ENCODE results near the gene TTC23.

Gene TTC23

DNA sequence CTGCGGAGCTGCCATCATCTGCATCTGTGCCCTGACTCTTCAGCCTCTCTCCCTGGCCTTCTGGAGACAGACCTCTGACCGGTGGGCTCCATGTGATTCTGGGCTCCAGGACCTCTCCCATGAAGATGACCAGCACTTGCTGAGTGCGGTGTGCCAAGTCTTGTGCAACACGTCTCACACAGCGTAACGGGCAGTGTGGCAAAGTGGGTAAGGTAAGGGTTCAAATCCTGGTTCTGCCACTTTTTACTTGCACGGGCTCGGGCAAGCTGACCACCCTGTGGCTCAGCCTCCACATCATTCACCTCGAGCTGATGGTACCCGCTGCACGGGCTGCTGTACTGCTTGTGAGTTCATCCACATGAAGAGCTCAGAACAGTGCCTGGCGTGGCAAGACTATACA is 151.0 kb downstream of the TTC23 start:
- no peak for DNase-seq (ENCODE audit: low read depth)
- TF ChIP-seq, protein P1, sequence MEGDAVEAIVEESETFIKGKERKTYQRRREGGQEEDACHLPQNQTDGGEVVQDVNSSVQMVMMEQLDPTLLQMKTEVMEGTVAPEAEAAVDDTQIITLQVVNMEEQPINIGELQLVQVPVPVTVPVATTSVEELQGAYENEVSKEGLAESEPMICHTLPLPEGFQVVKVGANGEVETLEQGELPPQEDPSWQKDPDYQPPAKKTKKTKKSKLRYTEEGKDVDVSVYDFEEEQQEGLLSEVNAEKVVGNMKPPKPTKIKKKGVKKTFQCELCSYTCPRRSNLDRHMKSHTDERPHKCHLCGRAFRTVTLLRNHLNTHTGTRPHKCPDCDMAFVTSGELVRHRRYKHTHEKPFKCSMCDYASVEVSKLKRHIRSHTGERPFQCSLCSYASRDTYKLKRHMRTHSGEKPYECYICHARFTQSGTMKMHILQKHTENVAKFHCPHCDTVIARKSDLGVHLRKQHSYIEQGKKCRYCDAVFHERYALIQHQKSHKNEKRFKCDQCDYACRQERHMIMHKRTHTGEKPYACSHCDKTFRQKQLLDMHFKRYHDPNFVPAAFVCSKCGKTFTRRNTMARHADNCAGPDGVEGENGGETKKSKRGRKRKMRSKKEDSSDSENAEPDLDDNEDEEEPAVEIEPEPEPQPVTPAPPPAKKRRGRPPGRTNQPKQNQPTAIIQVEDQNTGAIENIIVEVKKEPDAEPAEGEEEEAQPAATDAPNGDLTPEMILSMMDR (IDR thresholded peaks at IDR 0.05; ENCODE audit: insufficient read depth, low read depth, low read length, missing control alignments), result no peak
- no peak overlapping the region for H3K4me3 ChIP-seq (ENCODE audit: low read depth, low read length)

DNA sequence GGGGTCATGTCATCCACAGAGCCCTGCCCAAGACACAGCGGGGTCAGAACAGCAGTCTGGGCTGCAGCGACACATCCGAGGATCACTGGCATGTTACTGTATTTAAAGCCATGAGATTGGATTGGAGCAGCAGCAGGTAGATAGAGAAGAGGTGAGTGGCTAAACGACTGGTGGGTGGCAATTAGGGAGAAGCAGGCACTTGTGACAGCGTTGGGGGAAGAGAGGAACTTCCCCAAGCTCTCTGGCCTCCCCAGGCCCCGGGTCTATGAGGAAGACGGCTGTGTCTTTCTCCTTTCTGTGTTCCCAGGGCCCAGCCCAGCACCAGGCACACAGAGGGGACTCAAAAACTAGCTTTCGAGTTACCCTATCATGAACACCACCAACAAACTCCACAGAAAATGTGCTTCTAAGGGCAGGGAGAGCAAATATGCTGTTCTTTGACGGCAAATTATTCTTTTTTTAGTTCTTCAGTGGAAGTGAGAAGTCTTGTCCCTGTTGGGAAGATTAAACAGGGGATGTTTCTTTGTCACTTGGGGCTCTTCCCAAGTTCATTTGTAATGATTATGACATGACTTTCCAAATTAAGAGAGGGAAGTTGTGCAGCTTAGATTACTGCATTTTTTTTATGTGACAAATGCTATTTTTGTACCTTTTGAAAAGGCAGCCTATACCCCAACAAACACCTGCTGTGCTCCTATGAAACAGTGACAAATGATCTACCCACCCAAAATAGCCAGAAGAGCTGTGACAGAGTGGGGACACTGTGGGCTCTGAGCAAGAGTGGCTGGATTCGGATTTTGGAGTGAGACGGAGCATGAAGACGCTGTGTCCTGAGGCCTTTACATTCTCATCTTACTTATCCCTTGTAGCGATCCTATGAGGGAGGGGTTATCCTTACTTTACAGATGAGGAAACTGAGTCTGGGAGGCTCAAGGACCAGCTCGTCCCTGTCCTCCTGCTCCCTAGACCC is 151.7 kb downstream of the TTC23 start:
- H3K4me3 ChIP-seq (ENCODE audit: low read depth, low read length), result no peak overlapping the region
- TF ChIP-seq, protein P1 (IDR thresholded peaks at IDR 0.05; ENCODE audit: insufficient read depth, low read depth, low read length, missing control alignments), result no peak
- DNase-seq (ENCODE audit: low read depth), result no peak

DNA sequence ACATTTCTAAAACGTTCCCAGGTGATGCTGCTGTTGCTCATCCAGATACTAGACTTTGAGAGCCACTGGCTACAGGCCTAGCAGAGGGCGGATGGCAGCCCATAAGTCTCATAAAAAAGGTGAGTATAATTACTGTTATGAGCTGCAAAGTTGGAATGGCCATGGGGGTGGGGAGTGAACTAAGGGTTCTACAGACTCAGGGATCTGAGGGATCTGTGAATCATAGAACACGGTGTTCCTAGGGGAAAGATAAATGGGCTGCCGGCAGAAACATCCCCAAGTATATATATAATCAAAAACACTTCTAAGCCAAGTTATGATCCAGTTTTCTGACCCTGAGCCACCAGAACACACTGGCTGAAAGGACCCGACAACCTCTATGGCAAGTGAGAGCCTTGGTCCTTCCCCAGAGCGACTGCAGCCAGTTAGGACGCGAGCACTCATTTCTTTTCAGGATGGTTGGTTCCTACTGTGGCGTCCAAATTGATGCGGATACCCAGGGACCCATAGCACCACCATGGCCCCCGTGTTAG is 152.4 kb downstream of the TTC23 start:
- H3K4me3 ChIP-seq (ENCODE audit: low read depth, low read length), result no peak overlapping the region
- DNase-seq (ENCODE audit: low read depth), result no peak
- TF ChIP-seq, protein P1 (IDR thresholded peaks at IDR 0.05; ENCODE audit: insufficient read depth, low read depth, low read length, missing control alignments), result no peak

DNA sequence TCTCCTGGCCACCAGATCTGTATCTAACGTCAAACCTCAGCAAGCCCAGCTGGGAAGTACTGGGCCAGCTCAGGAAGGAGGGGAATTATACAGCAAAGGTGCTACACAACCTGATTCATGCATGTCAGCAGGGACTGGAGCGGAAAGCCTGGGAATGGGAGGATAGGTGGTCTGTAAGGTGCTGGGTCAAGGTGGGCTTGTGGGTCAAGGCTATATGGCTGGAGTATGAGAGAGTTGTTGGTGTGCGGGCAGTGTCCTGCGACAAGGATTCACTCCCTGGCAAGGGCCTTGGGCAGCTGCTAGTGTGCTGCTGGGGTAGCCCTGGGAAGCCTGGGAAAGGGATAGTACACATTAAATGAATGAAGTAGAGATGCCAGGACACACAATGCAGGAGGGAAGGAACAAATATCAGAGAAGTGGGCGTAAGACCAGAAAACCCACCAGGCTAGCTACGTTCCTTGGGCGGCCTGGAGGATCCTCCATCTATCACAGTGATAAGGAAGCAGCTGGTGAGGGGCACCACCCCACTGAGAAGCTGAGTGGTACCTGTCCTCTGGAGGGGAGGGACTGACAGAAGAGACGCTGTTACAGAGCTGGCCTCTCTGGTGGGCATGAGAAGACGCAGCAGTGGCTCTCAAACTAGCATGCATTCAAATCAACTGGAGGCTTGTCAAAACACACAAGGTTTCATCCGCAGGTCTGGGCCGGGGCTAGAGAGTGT is 153.0 kb downstream of the TTC23 start:
- no peak for DNase-seq (ENCODE audit: low read depth)

DNA sequence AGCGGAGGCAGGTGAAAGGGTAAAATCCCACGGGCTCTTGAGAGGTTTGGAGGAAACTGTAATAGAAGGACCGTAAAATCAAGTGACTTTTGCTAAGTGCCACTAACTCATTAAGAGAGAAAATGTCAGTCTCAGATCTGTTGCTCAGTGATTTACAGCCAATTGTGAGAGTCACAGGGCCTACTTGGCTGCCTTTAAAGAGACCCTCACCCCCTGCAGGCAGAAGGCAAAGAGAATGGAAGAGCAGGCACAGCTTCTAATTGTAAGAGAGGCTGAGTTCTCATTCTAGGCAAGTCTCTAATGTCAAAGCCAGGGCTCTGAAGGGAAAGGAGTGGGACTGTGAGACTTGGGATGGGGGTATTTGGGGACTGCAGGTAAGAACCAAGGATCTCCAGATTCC is 153.8 kb downstream of the TTC23 start:
- TF ChIP-seq, protein P1 (IDR thresholded peaks at IDR 0.05; ENCODE audit: insufficient read depth, low read depth, low read length, missing control alignments), result no peak
- no peak for DNase-seq (ENCODE audit: low read depth)
- no peak overlapping the region for H3K4me3 ChIP-seq (ENCODE audit: low read depth, low read length)

More for the DNA sequence above, 153.0 kb downstream of the TTC23 start:
- H3K4me3 ChIP-seq (ENCODE audit: low read depth, low read length), result no peak overlapping the region
- TF ChIP-seq, protein P1 (IDR thresholded peaks at IDR 0.05; ENCODE audit: insufficient read depth, low read depth, low read length, missing control alignments), result no peak

DNA sequence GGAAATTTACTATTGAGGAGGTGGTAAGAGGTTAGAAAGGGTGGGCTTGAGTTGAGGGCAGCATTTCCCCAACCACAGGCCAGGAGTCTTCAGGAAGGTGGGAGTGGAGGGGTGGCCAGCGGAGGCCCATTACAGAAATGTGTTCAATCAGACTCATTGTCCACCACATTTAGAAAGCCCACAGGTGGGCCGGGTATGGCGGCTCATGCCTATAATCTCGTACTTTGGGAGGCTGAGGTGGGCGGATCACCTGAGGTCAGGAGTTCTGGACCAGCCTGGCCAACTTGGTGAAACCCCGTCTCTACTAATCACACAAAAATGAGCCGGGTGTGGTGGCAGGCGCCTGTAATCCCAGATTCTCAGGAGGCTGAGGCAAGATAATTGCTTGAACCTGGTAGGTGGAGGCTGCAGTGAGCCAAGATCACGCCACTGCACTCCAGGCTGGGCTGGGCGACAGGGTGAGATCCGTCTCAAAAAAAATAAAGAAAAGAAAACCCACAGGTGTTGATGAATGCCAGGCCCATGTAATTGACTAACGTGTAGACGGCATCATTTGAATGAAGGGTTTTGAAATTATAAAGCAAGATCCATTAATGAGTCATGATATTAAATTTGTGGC is 156.7 kb downstream of the TTC23 start:
- TF ChIP-seq, protein P1 (IDR thresholded peaks at IDR 0.05; ENCODE audit: insufficient read depth, low read depth, low read length, missing control alignments), result no peak
- no peak for DNase-seq (ENCODE audit: low read depth)
- no peak overlapping the region for H3K4me3 ChIP-seq (ENCODE audit: low read depth, low read length)

Data from GM12865 (cell line).